OCI-LY7 (cell line): ENCODE data around the gene SKAP2.

Experiments
- CTCF ChIP-seq: fragments of 200-600 bp; sonication (generic); conservative IDR thresholded peaks from 2 replicates; pipeline ENCODE4 v1.5.1; 2014; ENCODE audit warnings: mild to moderate bottlenecking, antibody characterized with exemption, low read length, moderate library complexity, mixed read lengths
- EZH2phosphoT487 ChIP-seq: fragments of 200-600 bp; sonication (generic); IDR thresholded peaks from 2 replicates; pipeline ENCODE4 v1.6.1; 2018; ENCODE audit warnings: low read depth, borderline replicate concordance, mild to moderate bottlenecking, mixed run types, antibody characterized with exemption, low read length, moderate library complexity, mixed read lengths

- TF ChIP-seq CTCF (no peak), EZH2phosphoT487 (no peak)
Measured at GRCh38 chr7:26789481-26790184, 74.8 kb downstream of the SKAP2 start.
